Suprapubic skin (tissue), 3 donors: ENCODE measurements around the gene CNTN4.

Experiments
- POLR2A ChIP-seq, 2 donors: fragments of 450-650 bp; IDR thresholded peaks; one replicate each; pipeline ENCODE4 v1.6.1; 2017; ENCODE audit warnings: antibody characterized with exemption in 2 of 2, mild to moderate bottlenecking in 2 of 2, moderate library complexity in 2 of 2
- TF ChIP-seq, protein P1 (sequence below), 2 donors: fragments of 200-600 bp in 1 of 2; fragments of 450-650 bp in 1 of 2; sonication (generic) in 1 of 2; IDR thresholded peaks; one replicate each; pipeline ENCODE4 v1.5.1; 2016 to 2019; ENCODE audit warnings: antibody characterized with exemption in 2 of 2, mild to moderate bottlenecking in 1 of 2, moderate library complexity in 1 of 2

DNA sequence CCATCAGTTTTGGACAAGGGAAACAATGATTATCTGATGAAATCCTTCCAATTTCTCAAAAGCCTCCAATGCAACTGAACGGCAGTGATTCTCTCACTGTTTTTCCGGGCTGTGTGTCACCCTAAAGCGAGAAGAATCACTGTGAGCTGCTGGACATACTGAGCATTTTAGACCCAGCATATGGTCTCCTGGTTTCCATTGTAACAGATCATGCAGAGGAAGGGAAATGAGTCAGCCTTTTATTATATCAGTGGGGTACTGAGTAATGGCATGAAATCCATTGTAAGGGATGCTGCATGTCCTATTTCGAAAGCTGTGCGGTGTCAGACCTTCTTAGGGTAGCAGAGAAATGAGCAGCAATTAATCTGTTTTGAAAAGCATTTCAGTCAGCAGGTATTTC is 724.4 kb downstream of the CNTN4 start:
- TF ChIP-seq, protein P1, sequence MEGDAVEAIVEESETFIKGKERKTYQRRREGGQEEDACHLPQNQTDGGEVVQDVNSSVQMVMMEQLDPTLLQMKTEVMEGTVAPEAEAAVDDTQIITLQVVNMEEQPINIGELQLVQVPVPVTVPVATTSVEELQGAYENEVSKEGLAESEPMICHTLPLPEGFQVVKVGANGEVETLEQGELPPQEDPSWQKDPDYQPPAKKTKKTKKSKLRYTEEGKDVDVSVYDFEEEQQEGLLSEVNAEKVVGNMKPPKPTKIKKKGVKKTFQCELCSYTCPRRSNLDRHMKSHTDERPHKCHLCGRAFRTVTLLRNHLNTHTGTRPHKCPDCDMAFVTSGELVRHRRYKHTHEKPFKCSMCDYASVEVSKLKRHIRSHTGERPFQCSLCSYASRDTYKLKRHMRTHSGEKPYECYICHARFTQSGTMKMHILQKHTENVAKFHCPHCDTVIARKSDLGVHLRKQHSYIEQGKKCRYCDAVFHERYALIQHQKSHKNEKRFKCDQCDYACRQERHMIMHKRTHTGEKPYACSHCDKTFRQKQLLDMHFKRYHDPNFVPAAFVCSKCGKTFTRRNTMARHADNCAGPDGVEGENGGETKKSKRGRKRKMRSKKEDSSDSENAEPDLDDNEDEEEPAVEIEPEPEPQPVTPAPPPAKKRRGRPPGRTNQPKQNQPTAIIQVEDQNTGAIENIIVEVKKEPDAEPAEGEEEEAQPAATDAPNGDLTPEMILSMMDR (IDR thresholded peaks at IDR 0.05) = no peak
- TF ChIP-seq POLR2A (IDR thresholded peaks at IDR 0.05) = no peak
